ENCODE results near the gene UBE2U. TPM values are rescaled to one million over a fixed set of nuclear protein-coding genes. Genes with fewer than 3 reads are reported as not detected.

UBE2U gene
- total RNA-seq (2014; rRNA removed; shearing (Covaris generic)) = not detected in 2 replicates

GRCh38 chr1:64203420-64203819, at the start of gene UBE2U:
TSS of gene UBE2U (plus strand) at chr1:64203623. CDS start at chr1:64204051, 428 bp downstream.
- Histone ChIP-seq H3K4me1 (replicated peaks) (no peaks in the 10 kb centered on the region), H3K9me3 (replicated peaks) (no peaks in the 10 kb centered on the region), H3K36me3 (no peaks in the 10 kb centered on the region), H3K27ac (no peak within 1 kb of the TSS), H3K27me3 (replicated peaks) (0 out of 2 replicates have a peak, but pooled peaks cover 4% of the 10 kb centered on the region), H3K4me3 (no peak within 1 kb of the TSS)
- no peak for DNase-seq (ENCODE audit: low read depth in 1 of 2, low spot score in 2 of 2)

GRCh38 chr1:64155278-64155677, 48.1 kb upstream of the UBE2U start:
- no peak for DNase-seq (ENCODE audit: low read depth in 1 of 2, low spot score in 2 of 2)
- H3K27ac ChIP-seq = no peak overlapping the region
- H3K4me3 ChIP-seq = no peak overlapping the region
- H3K9me3 ChIP-seq (replicated peaks) = no peaks in the 10 kb centered on the region
- H3K36me3 ChIP-seq = no peaks in the 10 kb centered on the region
- H3K4me1 ChIP-seq (replicated peaks) = no peaks in the 10 kb centered on the region
- 0 out of 2 replicates have a peak, but pooled peaks cover 2% of the 10 kb centered on the region for H3K27me3 ChIP-seq (replicated peaks)

GRCh38 chr1:64161357-64161941, 42.0 kb upstream of the UBE2U start:
- no peaks in the 10 kb centered on the region for H3K27me3 ChIP-seq (replicated peaks)
- H3K4me1 ChIP-seq (replicated peaks) = peaks cover 30% of the 10 kb centered on the region
- H3K36me3 ChIP-seq = no peaks in the 10 kb centered on the region; the same call in 1 of the 2 replicates
- no peaks in the 10 kb centered on the region for H3K9me3 ChIP-seq (replicated peaks)
- DNase-seq (ENCODE audit: low read depth in 1 of 2, low spot score in 2 of 2) = peak in 1 of 2 experiments; percentile 57
- H3K4me3 ChIP-seq = no peak overlapping the region
- H3K27ac ChIP-seq = peak overlapping the region; percentile 35; the same call in 1 of the 2 replicates

- Histone ChIP-seq H3K36me3 (no peaks in the 10 kb centered on the region; the same call in 1 of the 2 replicates), H3K9me3 (replicated peaks) (no peaks in the 10 kb centered on the region), H3K4me3 (no peak overlapping the region), H3K27ac (peak overlapping the region; percentile 6; the same call in 1 of the 2 replicates), H3K4me1 (replicated peaks) (peaks cover 30% of the 10 kb centered on the region), H3K27me3 (replicated peaks) (no peaks in the 10 kb centered on the region)
- DNase-seq (ENCODE audit: low read depth in 1 of 2, low spot score in 2 of 2) = no peak
Measured at GRCh38 chr1:64162151-64162550, 41.3 kb upstream of the UBE2U start.

- no peak for DNase-seq (ENCODE audit: low read depth in 1 of 2, low spot score in 2 of 2)
- Histone ChIP-seq H3K4me3 (no peak overlapping the region), H3K27me3 (replicated peaks) (no peaks in the 10 kb centered on the region), H3K4me1 (replicated peaks) (peaks cover 30% of the 10 kb centered on the region), H3K36me3 (no peaks in the 10 kb centered on the region; the same call in 1 of the 2 replicates), H3K27ac (no peak overlapping the region), H3K9me3 (replicated peaks) (no peaks in the 10 kb centered on the region)
Measured at GRCh38 chr1:64162804-64163203, 40.6 kb upstream of the UBE2U start.

- H3K27ac ChIP-seq = no peak overlapping the region
- no peak overlapping the region for H3K4me3 ChIP-seq
- H3K36me3 ChIP-seq = no peaks in the 10 kb centered on the region; the same call in 1 of the 2 replicates
- H3K4me1 ChIP-seq (replicated peaks) = peaks cover 30% of the 10 kb centered on the region
- no peaks in the 10 kb centered on the region for H3K27me3 ChIP-seq (replicated peaks)
- H3K9me3 ChIP-seq (replicated peaks) = no peaks in the 10 kb centered on the region
- no peak for DNase-seq (ENCODE audit: low read depth in 1 of 2, low spot score in 2 of 2)
Measured at GRCh38 chr1:64163431-64163830, 40.0 kb upstream of the UBE2U start.

GRCh38 chr1:64163970-64164369, 39.5 kb upstream of the UBE2U start:
- H3K4me1 ChIP-seq (replicated peaks) = peaks cover 30% of the 10 kb centered on the region
- no peaks in the 10 kb centered on the region for H3K27me3 ChIP-seq (replicated peaks)
- no peak overlapping the region for H3K4me3 ChIP-seq
- DNase-seq (ENCODE audit: low read depth in 1 of 2, low spot score in 2 of 2) = peak in 1 of 2 experiments; percentile 20
- no peaks in the 10 kb centered on the region; the same call in 1 of the 2 replicates for H3K36me3 ChIP-seq
- H3K9me3 ChIP-seq (replicated peaks) = no peaks in the 10 kb centered on the region; the same call in 1 of the 2 replicates
- no peak overlapping the region for H3K27ac ChIP-seq

- H3K36me3 ChIP-seq = no peaks in the 10 kb centered on the region; the same call in 1 of the 2 replicates
- DNase-seq (ENCODE audit: low read depth in 1 of 2, low spot score in 2 of 2) = no peak
- peaks cover 24% of the 10 kb centered on the region for H3K4me1 ChIP-seq (replicated peaks)
- H3K27me3 ChIP-seq (replicated peaks) = no peaks in the 10 kb centered on the region
- no peak overlapping the region for H3K27ac ChIP-seq
- H3K9me3 ChIP-seq (replicated peaks) = no peaks in the 10 kb centered on the region; the same call in 1 of the 2 replicates
- H3K4me3 ChIP-seq = no peak overlapping the region
Measured at GRCh38 chr1:64166629-64167028, 36.8 kb upstream of the UBE2U start.

GRCh38 chr1:64167176-64167575, 36.2 kb upstream of the UBE2U start:
- DNase-seq (ENCODE audit: low read depth in 1 of 2, low spot score in 2 of 2) = no peak
- H3K27ac ChIP-seq = no peak overlapping the region

GRCh38 chr1:64171246-64171645, 32.2 kb upstream of the UBE2U start:
- H3K36me3 ChIP-seq = no peaks in the 10 kb centered on the region
- H3K4me3 ChIP-seq = no peak overlapping the region
- peak overlapping the region; percentile 63 for H3K27ac ChIP-seq
- peaks cover 27% of the 10 kb centered on the region for H3K4me1 ChIP-seq (replicated peaks)
- no peaks in the 10 kb centered on the region; the same call in 1 of the 2 replicates for H3K9me3 ChIP-seq (replicated peaks)
- no peak for DNase-seq (ENCODE audit: low read depth in 1 of 2, low spot score in 2 of 2)
- H3K27me3 ChIP-seq (replicated peaks) = no peaks in the 10 kb centered on the region

More at GRCh38 chr1:64167176-64167575, 36.2 kb upstream of the UBE2U start:
- Histone ChIP-seq H3K36me3 (no peaks in the 10 kb centered on the region; the same call in 1 of the 2 replicates), H3K9me3 (replicated peaks) (no peaks in the 10 kb centered on the region; the same call in 1 of the 2 replicates), H3K4me3 (no peak overlapping the region), H3K27me3 (replicated peaks) (no peaks in the 10 kb centered on the region), H3K4me1 (replicated peaks) (peaks cover 23% of the 10 kb centered on the region)

GRCh38 chr1:64171797-64172281, 31.6 kb upstream of the UBE2U start:
- peaks cover 33% of the 10 kb centered on the region for H3K4me1 ChIP-seq (replicated peaks)
- H3K9me3 ChIP-seq (replicated peaks) = no peaks in the 10 kb centered on the region; the same call in 1 of the 2 replicates
- no peak overlapping the region for H3K4me3 ChIP-seq
- H3K27ac ChIP-seq = peak overlapping the region; percentile 63
- no peaks in the 10 kb centered on the region for H3K36me3 ChIP-seq
- H3K27me3 ChIP-seq (replicated peaks) = no peaks in the 10 kb centered on the region
- peak in 1 of 2 experiments; percentile 52 for DNase-seq (ENCODE audit: low read depth in 1 of 2, low spot score in 2 of 2)

- no peak overlapping the region for H3K4me3 ChIP-seq
- peak in 1 of 2 experiments; percentile 53 for DNase-seq (ENCODE audit: low read depth in 1 of 2, low spot score in 2 of 2)
- peaks cover 34% of the 10 kb centered on the region for H3K4me1 ChIP-seq (replicated peaks)
- H3K36me3 ChIP-seq = no peaks in the 10 kb centered on the region
- no peaks in the 10 kb centered on the region for H3K27me3 ChIP-seq (replicated peaks)
- H3K27ac ChIP-seq = peak overlapping the region; percentile 63
- H3K9me3 ChIP-seq (replicated peaks) = no peaks in the 10 kb centered on the region; the same call in 1 of the 2 replicates
Measured at GRCh38 chr1:64172458-64172983, 30.9 kb upstream of the UBE2U start.

- Histone ChIP-seq H3K27ac (no peak overlapping the region; the same call in 1 of the 2 replicates), H3K4me1 (replicated peaks) (peaks cover 34% of the 10 kb centered on the region), H3K4me3 (no peak overlapping the region), H3K36me3 (peaks cover 8% of the 10 kb centered on the region), H3K9me3 (replicated peaks) (no peaks in the 10 kb centered on the region; the same call in 1 of the 2 replicates), H3K27me3 (replicated peaks) (no peaks in the 10 kb centered on the region)
- no peak for DNase-seq (ENCODE audit: low read depth in 1 of 2, low spot score in 2 of 2)
Measured at GRCh38 chr1:64173336-64173940, 30.0 kb upstream of the UBE2U start.

GRCh38 chr1:64175639-64176038, 27.8 kb upstream of the UBE2U start:
- Histone ChIP-seq H3K4me3 (no peak overlapping the region), H3K27ac (no peak overlapping the region), H3K4me1 (replicated peaks) (peaks cover 34% of the 10 kb centered on the region), H3K36me3 (peaks cover 10% of the 10 kb centered on the region), H3K9me3 (replicated peaks) (no peaks in the 10 kb centered on the region), H3K27me3 (replicated peaks) (no peaks in the 10 kb centered on the region)
- no peak for DNase-seq (ENCODE audit: low read depth in 1 of 2, low spot score in 2 of 2)

Data from SJSA1 (cell line).